ENCODE data around the gene C12orf56. TPM values are rescaled to one million over a fixed set of nuclear protein-coding genes. Genes with fewer than 3 reads are reported as not detected.
"Not testable (repeated sequence)": the region's sequence is repeated elsewhere in the genome, so short reads cannot be mapped to it uniquely, and the experiment has no call there.

The C12orf56 gene
- total RNA-seq, 2 donors from 2014 or later = 0.17 TPM; not detected in 1

DNA sequence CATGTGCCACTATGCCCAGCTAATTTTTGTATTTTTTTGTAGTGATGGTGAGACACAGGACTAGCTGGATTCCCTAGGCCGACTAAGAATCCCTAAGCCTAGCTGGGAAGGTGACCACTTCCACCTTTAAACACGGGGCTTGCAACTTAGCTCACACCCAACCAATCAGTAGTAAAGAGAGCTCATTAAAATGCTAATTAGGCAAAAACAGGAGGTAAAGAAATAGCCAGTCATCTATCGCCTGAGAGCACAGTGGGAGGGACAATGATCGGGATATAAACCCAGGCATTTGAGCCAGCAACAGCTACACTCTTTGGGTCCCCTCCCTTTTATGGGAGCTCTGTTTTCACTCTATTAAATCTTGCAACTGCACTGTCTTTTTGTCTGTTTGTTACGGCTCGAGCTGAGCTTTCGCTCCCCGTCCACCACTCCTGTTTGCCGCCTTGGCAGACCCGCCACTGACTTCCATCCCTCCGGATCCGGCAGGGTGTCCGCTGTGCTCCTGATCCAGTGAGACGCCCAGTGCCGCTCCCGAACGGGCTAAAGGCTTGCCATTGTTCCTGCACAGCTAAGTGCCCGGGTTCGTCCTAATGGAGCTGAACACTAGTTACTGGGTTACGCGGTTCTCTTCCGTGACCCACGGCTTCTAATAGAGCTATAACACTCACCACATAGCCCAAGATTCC is 70.9 kb downstream of the C12orf56 start:
- not testable (repeated sequence) for H3K27me3 Mint-ChIP-seq; H3K9me3 ChIP-seq (ENCODE audit: control insufficient read depth, low read length, poor library complexity, severe bottlenecking); ATAC-seq; H3K4me3 Mint-ChIP-seq; H3K36me3 Mint-ChIP-seq (ENCODE audit: low read depth); H3K27ac Mint-ChIP-seq; H3K4me1 Mint-ChIP-seq; DNase-seq

DNA sequence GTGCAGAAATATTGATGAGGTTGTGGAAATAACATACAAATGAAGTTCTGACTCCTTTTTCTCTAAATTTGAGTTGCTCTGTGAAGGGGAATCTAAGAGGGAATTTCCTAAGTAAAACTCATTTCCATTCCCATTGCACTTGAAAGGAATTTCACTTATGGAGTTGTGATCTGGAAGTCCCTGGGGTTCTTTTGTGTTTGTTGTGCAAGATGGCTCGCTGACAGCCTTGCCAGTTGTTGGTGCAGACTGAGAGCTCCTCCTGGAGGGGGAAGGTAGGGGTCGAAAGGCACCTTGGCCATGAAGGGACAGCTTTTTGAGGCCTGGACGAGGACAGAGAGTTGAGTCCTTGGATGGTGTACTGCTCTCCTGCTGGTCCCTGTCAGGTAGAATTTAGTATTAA is 72.0 kb downstream of the C12orf56 start:
- H3K27me3 Mint-ChIP-seq = no peaks in the 10 kb centered on the region
- no peak overlapping the region for H3K4me3 Mint-ChIP-seq
- no peaks in the 10 kb centered on the region for H3K36me3 Mint-ChIP-seq (ENCODE audit: low read depth)
- ATAC-seq (no peak), DNase-seq (no peak)
- no peaks in the 10 kb centered on the region for H3K9me3 ChIP-seq (ENCODE audit: control insufficient read depth, low read length, poor library complexity, severe bottlenecking)
- no peak overlapping the region for H3K27ac Mint-ChIP-seq
- peaks cover 3% of the 10 kb centered on the region for H3K4me1 Mint-ChIP-seq

DNA sequence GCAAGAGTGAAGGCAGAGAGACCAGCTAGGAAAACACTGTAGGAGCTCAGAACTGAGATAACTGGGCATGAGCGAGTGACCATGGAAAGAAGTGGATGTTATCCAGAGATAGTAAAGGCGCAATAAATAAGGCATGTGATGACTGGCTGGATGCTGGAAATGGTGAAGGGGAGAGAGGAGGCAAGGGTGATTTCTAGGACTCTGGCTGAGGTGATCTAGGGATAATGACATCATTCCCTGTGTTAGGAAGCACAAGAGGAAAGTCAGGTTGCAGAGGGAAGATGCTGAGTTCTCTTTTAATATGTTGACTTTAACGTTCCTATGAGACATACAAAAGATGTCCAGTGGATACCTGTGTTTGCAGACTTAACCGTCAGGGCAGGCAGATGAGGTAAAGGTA is 78.7 kb downstream of the C12orf56 start:
- H3K9me3 ChIP-seq (ENCODE audit: control insufficient read depth, low read length, poor library complexity, severe bottlenecking) = no peaks in the 10 kb centered on the region
- ATAC-seq (no peak), DNase-seq (no peak)
- H3K4me1 Mint-ChIP-seq = no peaks in the 10 kb centered on the region
- no peak overlapping the region for H3K27ac Mint-ChIP-seq
- H3K36me3 Mint-ChIP-seq (ENCODE audit: low read depth) = no peaks in the 10 kb centered on the region
- no peaks in the 10 kb centered on the region for H3K27me3 Mint-ChIP-seq
- H3K4me3 Mint-ChIP-seq = no peak overlapping the region

DNA sequence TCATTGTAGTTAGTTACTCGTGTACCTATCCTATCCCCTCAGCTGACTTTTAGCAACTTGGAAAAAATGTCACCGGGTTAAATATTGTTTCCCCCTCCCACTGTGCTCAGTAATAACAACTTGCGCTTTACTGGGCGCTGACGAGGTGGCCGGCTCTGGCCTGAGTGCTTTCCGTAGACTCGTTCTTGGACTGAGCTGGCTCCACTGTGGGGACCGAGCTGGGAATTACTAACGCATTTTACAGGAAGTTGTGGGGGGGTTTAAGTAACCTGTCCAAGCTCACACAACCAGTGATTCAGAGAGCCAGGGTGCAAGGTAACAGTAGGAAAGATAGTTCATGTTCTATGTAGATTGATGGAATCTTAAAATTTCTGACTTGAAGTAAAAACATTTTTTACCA is 86.0 kb downstream of the C12orf56 start:
- no peaks in the 10 kb centered on the region for H3K9me3 ChIP-seq (ENCODE audit: control insufficient read depth, low read length, poor library complexity, severe bottlenecking)
- no peak for DNase-seq
- ATAC-seq = no peak
- H3K27me3 Mint-ChIP-seq = no peaks in the 10 kb centered on the region
- H3K36me3 Mint-ChIP-seq (ENCODE audit: low read depth) = no peaks in the 10 kb centered on the region
- no peaks in the 10 kb centered on the region for H3K4me1 Mint-ChIP-seq
- H3K4me3 Mint-ChIP-seq = no peak overlapping the region
- H3K27ac Mint-ChIP-seq = no peak overlapping the region

DNA sequence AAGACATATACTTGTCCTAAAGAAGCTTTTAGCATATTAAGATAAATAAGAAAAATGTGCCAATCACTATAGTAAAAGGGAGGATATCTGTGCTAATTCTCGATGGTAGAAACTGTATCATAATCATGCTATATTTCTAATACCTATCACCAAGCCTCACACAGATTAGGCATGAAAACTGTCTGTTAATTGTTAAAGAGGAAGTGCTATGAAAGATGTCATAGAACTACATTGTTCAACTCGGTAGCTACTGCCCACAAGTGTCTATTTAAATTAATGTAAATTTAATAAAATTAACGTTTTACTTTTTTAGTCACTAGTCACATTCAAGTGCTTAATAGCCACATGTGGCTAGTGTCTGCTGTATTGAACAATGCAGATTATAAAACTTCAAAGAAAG is 90.9 kb downstream of the C12orf56 start:
- peaks cover 6% of the 10 kb centered on the region for H3K36me3 Mint-ChIP-seq (ENCODE audit: low read depth)
- peaks cover 13% of the 10 kb centered on the region for H3K27me3 Mint-ChIP-seq
- no peak overlapping the region for H3K4me3 Mint-ChIP-seq
- no peak overlapping the region for H3K27ac Mint-ChIP-seq
- peaks cover 2% of the 10 kb centered on the region for H3K4me1 Mint-ChIP-seq
- no peaks in the 10 kb centered on the region for H3K9me3 ChIP-seq (ENCODE audit: control insufficient read depth, low read length, poor library complexity, severe bottlenecking)
- ATAC-seq (no peak), DNase-seq (no peak)

DNA sequence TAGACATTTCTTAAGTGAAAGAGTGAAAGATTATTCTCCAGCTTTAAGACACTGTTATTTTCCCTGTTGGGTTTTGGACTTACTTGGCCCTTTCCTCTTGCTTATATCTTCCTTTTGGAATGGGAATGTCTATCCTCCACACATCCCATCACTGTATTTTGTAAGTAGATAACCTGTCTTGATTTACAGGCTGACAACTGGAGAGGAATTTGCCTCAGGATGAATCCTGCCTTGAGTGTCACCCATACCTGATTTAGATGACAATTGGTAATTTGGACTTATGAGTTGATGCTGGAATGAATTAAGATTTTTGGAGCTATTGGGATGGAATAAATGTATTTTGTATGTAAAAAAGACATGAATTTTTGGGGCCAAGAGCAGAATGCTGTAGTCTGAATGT is 94.3 kb downstream of the C12orf56 start:
- Mint-ChIP-seq H3K4me1 (peaks cover 2% of the 10 kb centered on the region), H3K36me3 (ENCODE audit: low read depth) (peaks cover 6% of the 10 kb centered on the region), H3K27ac (no peak overlapping the region), H3K27me3 (peaks cover 13% of the 10 kb centered on the region), H3K4me3 (no peak overlapping the region)
- DNase-seq (no peak), ATAC-seq (no peak)
- no peaks in the 10 kb centered on the region for H3K9me3 ChIP-seq (ENCODE audit: control insufficient read depth, low read length, poor library complexity, severe bottlenecking)

DNA sequence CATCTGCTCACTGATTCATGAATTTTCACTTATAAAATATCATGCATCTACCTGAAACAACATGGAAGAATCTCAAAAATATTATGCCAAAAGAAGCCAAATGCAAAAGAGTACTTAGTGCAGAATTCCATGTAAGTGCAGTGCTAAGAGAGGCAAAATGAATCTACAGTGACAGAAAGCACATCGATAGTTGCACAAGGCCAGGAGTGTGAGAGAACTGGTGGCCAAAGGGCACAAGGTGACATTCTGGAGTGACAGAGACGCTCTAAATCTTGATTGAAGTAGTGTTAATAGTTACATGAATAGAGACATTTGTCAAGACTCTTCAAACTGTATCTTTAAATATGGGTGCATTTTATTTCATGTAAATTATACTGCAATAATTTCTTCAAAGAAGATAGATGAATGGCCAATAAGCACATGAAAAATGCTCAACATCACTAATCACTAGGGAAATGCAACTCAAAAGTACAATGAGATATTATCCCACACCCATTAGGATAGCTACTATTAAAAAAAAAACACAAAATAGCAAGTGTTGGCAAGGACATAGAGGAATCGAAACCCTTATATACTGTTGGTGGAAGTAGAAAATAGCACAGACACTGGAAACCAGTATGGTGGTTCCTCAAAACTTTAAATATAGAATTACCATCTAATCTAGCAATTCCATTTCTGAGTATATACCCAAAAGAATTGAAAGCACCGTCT is 96.7 kb downstream of the C12orf56 start:
- no peaks in the 10 kb centered on the region for H3K9me3 ChIP-seq (ENCODE audit: control insufficient read depth, low read length, poor library complexity, severe bottlenecking)
- no peak overlapping the region for H3K27ac Mint-ChIP-seq
- DNase-seq (no peak), ATAC-seq (no peak)
- no peak overlapping the region for H3K4me3 Mint-ChIP-seq
- H3K4me1 Mint-ChIP-seq = no peaks in the 10 kb centered on the region
- peaks cover 9% of the 10 kb centered on the region for H3K27me3 Mint-ChIP-seq
- H3K36me3 Mint-ChIP-seq (ENCODE audit: low read depth) = peaks cover 3% of the 10 kb centered on the region

DNA sequence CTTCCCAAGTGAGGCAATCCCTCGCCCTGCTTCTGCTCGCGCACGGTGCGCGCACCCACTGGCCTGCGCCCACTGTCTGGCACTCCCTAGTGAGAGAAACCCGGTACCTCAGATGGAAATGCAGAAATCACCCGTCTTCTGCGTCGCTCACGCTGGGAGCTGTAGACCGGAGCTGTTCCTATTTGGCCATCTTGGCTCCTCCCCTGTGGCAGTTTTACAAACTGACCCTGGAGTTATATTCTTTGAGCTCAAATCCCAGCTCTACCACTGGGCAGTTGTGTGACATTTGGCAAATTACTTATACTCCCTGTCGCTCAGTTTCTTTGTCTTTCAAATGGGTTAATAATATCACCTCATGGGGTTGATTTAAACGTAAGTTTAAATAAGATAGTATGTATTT is 97.4 kb downstream of the C12orf56 start:
- ATAC-seq; H3K9me3 ChIP-seq (ENCODE audit: control insufficient read depth, low read length, poor library complexity, severe bottlenecking); H3K36me3 Mint-ChIP-seq (ENCODE audit: low read depth); H3K4me3 Mint-ChIP-seq; DNase-seq; H3K27me3 Mint-ChIP-seq; H3K27ac Mint-ChIP-seq; H3K4me1 Mint-ChIP-seq: not testable (repeated sequence)

DNA sequence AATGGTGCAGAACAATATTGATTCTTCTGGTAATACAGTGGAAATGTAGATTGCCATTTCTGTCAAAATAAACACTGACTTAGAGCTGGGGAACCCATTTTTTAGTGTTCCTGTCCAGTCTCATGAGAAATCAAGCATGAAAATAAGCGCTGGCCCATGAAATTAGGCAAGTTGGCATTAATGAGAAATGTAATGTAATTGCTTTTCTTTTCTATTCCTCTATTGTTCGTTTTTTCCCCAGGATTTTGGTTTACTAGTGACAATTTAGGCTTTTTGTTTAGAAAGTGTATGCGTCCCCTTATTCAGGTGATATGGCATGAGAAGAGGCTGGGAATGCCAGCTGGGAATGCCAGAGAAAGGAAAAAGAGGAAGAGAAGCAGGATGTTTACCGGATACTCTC is 104.0 kb downstream of the C12orf56 start:
- Mint-ChIP-seq H3K27me3 (no peaks in the 10 kb centered on the region), H3K4me1 (no peaks in the 10 kb centered on the region), H3K4me3 (no peak overlapping the region), H3K27ac (no peak overlapping the region), H3K36me3 (ENCODE audit: low read depth) (no peaks in the 10 kb centered on the region)
- no peak for ATAC-seq
- no peaks in the 10 kb centered on the region for H3K9me3 ChIP-seq (ENCODE audit: control insufficient read depth, low read length, poor library complexity, severe bottlenecking)
- no peak for DNase-seq

DNA sequence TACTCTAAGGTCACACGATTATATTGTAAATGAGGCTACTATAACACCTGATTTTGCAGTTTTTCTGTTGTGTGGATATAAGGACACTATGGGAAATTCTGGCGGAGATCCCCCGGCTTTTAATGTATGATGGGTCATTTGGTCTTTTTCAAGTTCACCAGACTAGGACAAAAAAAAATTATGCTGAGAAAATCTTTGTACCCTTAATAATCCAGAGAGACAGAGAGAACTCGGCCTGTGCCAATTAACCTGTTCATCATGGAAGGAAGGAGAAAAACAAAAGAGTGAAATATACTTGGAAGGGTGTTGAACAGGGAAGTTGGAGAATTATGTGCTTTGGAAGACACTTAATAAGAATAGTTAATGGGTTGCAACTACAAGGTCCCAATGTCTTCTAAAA is 106.3 kb downstream of the C12orf56 start:
- H3K4me1 Mint-ChIP-seq = no peaks in the 10 kb centered on the region
- no peaks in the 10 kb centered on the region for H3K36me3 Mint-ChIP-seq (ENCODE audit: low read depth)
- no peak overlapping the region for H3K4me3 Mint-ChIP-seq
- no peak overlapping the region for H3K27ac Mint-ChIP-seq
- no peaks in the 10 kb centered on the region for H3K27me3 Mint-ChIP-seq
- DNase-seq = no peak
- ATAC-seq = no peak
- no peaks in the 10 kb centered on the region for H3K9me3 ChIP-seq (ENCODE audit: control insufficient read depth, low read length, poor library complexity, severe bottlenecking)

DNA sequence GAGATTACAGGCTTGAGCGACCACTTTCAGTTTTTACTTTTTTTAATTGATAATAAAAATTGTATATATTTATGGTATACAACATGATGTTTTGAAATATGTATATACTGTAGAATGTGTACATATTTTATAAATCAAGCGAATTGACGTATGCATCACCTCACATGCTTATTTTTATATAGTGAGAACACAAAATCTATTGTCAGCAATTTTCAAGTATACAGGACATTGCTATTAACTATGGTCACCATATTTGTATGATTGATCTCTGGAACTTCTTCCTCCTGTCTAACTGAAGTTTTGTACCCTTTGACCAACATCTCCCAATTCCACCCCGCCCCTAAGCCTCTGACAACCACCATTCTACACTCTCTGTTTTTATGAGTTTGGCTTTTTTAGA is 112.1 kb downstream of the C12orf56 start:
- Mint-ChIP-seq H3K36me3 (ENCODE audit: low read depth) (no peaks in the 10 kb centered on the region), H3K4me1 (peaks cover 3% of the 10 kb centered on the region), H3K27me3 (no peaks in the 10 kb centered on the region), H3K27ac (no peak overlapping the region), H3K4me3 (no peak overlapping the region)
- ATAC-seq (no peak), DNase-seq (no peak)
- H3K9me3 ChIP-seq (ENCODE audit: control insufficient read depth, low read length, poor library complexity, severe bottlenecking) = no peaks in the 10 kb centered on the region

DNA sequence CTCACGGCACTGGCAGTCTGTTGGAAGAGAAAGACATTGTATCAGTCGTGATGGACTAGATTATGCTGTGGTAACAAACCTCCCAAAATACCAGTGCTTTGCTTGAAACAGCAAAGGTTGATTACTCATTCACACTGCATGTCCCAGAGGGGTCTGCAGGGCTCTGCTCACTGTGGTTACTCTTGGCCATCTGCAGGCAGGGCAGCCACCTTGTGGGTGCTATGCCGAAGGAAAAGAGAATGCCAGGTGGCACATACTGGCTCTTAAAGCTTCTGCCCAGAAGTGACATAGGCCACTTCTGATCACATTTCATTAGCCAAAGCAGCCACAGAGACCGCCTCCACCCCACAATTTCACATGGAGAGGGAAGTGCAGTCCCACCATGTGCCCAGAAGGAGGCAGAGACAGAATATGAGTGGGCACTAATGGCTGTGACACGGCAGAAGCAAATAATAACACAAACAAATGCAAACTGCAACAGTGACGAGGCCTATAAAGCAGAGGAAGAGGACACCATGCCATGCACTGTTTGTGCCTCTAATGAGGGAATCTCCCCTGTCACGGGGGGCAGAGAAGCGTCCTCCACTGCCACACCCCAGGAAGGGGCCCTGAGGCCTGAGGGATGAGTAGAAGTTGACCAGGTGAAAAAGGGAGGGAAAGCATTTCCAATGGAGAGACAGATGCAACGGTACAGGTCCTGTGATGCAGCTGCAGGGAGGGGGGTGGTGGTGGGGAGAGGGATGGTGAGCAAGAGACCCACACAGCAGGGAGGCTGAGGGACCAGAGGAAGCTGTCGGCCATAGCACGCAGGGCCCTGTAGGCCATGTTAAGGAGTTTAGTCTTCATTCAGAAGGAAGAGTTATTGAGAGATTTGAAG is 116.8 kb downstream of the C12orf56 start:
- H3K4me3 Mint-ChIP-seq = no peak overlapping the region
- no peaks in the 10 kb centered on the region for H3K27me3 Mint-ChIP-seq
- ATAC-seq (peak; percentile 76), DNase-seq (peak in 1 of 3 donors; percentile 10)
- peak overlapping the region; percentile 87 for H3K27ac Mint-ChIP-seq
- no peaks in the 10 kb centered on the region for H3K9me3 ChIP-seq (ENCODE audit: control insufficient read depth, low read length, poor library complexity, severe bottlenecking)
- no peaks in the 10 kb centered on the region for H3K36me3 Mint-ChIP-seq (ENCODE audit: low read depth)
- peaks cover 3% of the 10 kb centered on the region for H3K4me1 Mint-ChIP-seq

DNA sequence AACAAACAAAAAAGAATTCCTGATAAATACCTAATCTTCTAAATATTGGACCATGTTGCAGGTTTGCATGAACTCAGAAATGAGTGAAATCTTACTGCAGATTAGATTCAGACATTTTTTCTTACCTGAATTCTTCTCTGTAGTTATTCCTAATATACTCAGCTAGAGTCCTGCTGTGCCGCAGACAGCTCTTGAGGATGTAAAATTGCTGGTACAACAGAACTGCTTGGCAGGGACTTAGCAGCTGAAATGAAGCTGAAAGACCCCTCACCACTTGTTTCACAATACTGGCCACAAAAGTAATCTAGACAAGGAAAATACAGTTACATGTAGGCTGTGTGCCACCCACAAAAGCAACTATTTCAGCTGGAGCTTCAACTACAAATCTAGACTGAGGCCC is 120.1 kb downstream of the C12orf56 start:
- Mint-ChIP-seq H3K27me3 (peaks cover 17% of the 10 kb centered on the region), H3K4me3 (no peak overlapping the region), H3K27ac (no peak overlapping the region), H3K36me3 (ENCODE audit: low read depth) (peaks cover 2% of the 10 kb centered on the region), H3K4me1 (peaks cover 3% of the 10 kb centered on the region)
- ATAC-seq = no peak
- H3K9me3 ChIP-seq (ENCODE audit: control insufficient read depth, low read length, poor library complexity, severe bottlenecking) = no peaks in the 10 kb centered on the region
- DNase-seq = no peak
